ENCODE results near the gene SFXN3.
"Not testable (repeated sequence)": the region's sequence is repeated elsewhere in the genome, so short reads cannot be mapped to it uniquely, and the experiment has no call there.

The SFXN3 gene

DNA sequence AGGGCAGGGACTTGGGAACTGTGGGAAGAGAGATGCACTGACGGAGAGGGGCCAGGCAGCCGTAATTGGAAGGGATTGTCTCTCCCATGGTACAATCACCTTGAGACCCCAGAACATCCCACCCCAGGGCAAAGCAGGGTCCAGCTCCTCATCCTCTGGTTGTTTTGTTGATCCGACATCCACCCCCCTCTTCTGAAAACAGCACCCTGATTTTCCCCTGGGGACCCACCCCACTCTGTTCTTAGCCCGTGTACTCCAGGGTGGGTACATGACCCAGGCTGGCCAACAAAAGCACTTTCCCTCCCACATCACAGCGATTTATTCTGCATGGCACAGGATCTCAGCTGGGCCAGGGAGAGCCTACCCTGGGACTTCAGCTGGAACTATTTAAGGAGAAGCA lies 14.2 kb upstream of the SFXN3 start:
- DNase-seq = no peak

DNA sequence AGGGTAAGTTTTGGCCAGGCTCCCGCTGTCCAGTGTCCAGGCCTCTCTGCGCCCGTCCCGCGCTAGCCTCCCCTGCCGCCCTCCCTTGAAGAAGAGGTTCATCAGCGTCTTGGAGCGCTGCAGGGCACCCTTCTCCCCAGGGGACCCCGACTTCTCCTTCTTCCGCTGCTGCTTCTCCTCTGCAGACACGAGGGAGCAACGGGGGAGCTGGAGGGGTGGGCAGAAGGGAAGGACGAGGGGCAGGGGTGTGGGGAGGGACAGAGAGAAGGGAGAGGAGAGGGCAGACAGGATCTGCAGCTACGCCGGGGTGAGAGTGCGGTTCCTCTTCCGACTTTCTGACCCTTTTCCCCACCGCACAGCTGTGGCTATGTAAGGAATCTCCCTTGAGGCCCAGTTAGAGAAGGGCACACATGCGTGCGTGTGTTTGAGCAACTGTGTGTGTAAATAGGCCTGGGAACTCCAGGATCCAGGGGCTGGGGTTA lies 12.9 kb upstream of the SFXN3 start:
- no peak for DNase-seq

DNA sequence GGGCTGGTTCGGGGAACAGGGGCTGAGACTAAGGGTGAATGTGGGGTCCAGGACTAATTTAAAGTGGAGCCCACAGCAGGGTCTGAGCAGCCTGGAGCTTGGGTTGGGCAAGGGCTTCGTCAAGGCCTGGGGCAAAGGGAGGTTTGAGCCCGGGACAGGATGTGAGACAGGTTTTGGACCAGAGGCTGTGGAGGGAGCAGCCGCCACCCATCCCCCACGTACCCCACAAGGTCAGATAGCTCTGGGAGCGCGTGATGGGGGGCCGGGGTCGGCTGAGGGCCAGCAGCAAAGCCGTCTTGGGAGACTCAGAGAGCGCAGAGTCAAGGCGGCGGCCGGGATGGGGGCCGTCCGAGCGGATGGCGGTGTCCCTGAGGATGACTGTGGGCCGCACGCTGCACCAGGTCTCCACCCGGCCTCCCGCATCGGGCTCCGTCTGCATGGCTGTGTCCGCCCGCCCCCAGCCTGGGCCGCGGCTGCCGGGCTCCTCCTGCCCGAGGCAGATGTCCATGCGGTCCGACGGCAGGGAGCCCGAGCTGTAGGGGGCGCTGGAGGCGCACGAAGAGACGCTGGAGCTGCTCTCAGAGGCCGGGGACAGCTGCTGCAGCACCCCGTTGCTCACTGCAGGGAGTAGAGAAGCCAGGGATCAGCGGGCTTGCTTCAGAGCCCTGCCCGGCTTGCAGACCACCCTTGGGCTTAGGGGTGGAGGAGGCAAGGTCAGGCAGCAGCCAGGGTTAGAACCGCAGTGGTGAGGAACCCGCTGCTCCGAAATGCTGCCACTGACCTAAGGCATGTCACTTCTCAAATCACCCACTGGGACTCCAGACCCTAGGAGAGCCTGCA lies 12.2 kb upstream of the SFXN3 start:
- DNase-seq = peak; percentile 46

DNA sequence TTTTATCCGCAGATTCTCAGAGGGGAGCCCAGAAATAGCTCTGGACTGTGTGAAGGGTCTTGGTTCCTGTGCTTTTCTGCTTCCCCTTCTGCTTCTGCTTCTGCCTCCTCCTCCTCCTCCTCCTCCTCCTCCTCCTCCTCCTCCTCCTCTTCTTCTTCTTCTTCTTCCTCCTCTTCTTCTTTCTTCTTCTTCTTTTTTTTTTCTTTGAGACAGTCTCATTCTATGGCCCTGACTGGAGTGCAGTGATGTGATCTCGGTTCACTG lies 11.7 kb upstream of the SFXN3 start:
- DNase-seq = no peak

DNA sequence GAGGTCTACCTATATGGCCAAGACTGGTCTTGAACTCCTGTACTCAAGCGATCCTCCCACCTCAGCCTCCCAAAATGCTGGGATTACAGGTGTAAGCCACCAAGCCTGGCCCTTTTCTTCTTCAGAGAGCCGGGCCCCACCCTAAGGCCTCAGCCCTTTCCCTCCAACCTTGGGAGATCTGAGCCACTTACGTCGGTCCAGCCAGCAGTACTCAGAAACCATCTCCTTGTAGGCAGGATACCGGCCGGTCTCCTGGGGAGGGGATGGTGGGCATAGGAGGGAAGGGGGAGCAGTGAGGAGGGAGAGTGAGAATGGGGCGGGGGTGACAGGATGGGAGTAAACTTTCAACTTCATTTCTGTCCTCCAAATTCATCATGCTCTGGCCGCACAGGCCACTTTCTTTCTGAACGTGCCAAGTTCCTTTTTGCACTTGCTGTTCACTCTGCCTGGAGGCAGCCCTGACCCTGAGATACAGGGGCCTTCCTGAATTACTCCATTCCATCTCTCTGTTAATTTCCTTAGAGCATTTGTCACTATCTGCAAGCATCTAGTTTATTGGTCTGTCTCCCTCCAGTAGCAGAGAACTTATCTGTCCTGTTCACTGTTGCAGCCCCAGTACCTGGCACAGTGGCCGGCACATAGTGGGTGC lies 10.5 kb upstream of the SFXN3 start:
- DNase-seq = no peak

DNA sequence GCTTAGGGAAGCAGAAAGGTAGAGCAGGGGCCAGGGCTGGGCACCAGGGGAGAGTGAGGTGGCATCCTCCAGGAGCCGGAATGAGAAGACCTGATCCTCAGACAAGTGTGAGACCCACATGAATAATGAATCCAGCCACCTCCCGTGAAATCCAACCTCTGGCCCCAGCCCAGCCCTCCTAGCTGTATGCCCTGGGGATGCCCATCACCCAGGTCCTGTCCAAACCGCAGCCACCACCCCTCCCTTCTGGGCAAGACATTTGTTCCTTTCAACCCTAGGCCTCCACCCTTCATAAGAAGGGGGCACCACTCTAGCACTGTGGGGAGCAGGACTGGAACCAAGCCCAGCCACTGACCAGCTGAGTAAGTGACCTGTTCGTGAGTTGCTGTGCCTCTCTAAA lies 9.8 kb upstream of the SFXN3 start:
- no peak for DNase-seq

DNA sequence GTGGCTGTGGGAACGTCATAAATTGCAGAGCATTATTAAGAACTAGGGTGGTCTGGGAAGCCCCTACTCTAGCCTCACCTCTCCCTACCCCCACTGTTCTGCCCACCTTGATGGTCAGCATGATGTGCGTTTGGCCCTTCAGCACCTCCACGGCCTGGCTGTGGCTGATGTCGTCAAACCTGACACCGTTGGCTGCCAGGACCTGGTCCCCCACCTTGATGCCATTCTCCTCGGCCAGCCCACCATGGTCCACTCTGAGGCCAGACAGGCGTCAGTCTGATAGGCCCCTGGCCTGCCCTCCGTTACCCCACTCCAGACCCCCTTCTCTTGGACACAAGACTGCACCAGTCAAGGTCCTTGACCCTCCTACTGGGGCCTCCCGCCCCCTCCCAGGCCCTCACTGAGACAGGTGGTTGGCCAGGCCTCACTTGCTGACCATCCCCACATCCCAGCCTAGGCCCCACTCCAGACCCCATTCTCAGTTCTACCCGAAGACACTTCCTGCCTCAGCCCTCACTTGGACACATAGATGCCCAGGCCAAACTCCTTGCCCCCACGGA lies 9.3 kb upstream of the SFXN3 start:
- no peak for DNase-seq

DNA sequence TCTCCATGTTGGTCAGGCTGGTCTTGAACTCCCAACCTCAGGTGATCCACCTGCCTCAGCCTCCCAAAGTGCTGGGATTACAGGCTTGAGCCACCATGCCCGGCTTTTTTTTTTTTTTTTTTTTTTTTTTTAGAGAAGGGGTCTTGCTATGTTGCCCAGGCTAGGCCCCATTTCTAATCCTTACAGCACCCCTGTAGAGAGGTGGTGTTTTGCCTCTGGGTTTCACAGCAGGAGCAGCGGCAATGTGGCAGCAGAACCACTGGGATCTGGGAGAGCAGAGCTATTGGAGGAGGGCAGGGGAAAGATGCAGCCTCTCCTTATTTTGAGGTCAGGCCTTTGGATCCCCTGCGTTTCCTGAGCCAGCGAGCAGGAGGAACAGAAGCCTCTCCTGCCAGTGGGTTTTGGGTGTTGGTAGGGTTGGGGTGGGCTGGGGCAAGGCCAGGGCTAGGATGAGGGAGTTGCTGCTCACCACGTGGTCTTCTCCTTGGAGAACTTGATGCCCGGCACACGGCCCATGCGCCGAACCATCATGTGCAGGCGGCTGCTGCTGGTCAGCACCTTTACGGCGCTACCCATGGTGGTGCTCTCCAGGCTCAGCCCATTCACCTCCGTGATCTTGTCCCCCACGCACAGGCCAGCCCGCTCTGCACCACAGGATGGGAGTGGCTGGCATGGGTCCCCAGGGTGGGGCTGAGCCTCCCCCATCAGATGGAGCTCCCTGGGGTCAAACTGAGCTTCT lies 7.9 kb upstream of the SFXN3 start:
- DNase-seq = no peak

DNA sequence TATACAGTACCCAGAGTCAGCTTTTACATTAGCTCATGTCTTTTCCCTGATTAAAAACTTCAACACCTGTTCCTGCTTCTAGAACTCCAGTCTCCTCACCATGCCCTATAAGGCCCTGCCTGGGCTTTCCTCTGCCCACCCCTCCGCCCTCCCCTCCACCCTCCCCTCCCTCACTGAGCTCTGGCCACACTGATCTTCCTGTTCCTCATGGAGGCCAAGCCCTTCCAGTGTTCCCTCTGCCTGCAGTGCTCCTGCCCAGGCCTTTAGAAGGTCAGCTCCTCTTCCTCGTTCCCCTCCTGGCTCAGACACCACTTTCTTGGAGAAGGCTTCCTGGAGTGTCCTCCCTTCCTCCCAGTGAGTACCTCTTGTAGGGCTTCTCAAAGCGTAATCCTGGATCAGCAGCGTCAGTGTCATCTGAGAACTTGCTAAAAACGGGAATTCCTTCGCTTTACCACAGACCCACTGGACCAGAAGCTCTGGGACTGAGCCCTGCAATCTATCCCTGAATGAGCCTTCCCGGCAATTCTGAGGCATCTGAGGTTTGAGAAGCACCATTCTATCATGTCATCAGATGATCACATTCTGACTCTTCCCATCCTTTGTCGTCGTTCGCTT lies 3.8 kb upstream of the SFXN3 start:
- DNase-seq = no peak

DNA sequence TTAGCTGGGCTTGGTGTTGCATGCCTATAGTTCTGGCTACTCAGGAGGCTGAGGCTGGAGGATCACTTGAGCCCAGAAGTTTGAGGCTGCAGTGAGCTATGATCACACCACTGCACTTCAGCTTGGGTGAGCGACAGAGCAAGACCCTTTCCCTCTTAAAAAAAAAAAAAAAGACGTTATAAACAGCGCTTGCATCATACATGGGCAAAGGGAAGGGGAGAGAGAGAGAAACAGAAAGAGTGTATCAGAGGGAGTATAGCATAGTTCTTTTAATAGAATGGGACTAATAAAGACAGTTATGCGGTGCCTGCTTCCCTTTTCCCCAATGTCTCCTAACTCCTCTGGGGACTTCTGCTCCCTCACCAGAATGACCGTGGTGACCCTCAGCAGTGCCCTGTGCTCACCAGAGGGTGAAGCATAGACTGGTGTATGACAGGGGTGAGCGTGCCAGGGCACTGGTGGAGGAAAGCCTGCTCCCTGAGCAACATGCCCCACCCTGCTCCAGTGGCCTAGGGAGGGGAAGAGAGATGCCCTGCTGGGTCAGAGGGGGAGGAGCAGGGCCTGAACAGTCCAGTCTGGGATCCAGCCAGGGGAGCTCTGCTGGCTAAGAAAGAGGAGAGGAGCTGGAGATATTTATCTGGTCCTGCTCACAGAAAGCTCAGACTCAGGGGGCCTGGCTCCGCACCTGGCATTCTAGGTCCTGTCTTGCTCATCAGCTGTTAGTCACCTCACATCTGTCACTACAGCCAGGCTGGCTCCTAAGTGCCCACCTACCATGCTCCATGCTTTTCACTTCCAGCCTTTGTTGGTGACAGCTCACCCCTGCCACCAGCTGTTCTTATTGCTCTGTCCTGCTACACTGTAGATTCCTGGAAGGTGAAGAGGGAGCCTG lies 2.3 kb upstream of the SFXN3 start:
- no peak for DNase-seq

DNA sequence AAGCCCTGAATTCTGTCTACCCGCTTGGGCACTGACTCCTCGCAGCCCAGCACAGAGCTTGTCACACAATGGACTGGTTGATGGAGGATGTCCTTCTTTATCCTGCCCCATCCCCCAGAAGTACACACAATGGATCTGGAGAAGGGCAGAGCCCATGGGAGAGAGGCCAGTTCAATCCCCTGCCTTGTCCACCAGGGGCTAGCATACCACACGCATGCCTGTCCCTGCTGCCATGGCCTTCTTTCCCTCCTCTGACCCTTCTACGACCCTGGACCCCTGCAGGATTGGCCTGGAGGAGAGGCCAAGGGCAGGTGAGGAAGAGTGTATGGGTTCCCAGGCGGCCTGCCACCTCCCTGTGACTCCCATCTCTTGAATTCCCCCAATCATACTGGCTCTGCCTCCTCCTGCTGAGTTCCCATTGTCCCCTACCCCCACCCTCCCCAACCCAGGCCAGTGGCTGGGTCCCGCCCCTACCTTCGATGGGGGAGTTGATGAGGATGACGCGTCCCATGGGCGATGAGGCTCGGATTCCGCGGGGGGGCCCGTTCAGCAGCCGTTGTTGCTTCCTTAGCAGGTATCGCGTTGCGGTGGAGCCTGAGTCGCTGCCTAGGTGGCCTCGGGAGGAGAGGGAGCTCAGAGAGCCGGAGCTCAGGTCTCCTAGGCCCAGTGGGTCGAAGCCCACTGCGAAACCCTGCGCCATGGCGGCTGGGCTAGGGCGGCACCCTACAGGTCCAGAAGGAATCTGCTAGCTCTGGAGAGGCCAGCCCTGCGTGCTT lies 1.3 kb upstream of the SFXN3 start:
- DNase-seq = no peak

DNA sequence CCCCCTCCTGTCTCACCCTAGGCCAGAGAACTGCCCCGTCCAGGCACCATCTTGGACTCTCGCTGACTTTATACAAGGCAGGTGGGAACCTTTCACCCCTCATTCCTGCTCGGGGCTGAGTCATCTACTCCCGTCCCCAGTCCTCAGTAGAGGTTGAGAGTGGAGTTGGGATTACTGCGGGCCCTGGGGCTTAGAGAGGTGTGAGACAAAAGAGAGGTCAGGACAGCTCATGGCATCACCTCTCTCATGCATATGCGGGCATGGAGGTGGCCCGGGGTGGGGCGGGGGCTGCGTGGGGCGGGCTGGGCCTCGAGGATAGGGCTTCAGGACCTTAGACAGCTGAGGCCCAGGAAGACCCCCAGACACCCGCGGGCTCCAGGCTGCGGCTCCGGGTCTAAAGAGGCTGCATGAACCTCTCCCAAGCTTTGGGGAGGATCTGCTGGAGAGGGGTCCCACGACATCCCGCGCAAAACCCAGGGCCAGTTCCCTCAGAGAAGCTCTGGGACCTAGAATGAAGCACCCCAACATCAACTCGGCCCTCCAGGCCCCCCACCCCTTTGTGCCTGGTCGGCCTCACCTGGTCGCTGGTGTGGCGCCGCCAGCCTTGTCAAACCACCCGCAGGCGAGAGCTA lies 422 bp upstream of the SFXN3 start:
- DNase-seq = no peak

DNA sequence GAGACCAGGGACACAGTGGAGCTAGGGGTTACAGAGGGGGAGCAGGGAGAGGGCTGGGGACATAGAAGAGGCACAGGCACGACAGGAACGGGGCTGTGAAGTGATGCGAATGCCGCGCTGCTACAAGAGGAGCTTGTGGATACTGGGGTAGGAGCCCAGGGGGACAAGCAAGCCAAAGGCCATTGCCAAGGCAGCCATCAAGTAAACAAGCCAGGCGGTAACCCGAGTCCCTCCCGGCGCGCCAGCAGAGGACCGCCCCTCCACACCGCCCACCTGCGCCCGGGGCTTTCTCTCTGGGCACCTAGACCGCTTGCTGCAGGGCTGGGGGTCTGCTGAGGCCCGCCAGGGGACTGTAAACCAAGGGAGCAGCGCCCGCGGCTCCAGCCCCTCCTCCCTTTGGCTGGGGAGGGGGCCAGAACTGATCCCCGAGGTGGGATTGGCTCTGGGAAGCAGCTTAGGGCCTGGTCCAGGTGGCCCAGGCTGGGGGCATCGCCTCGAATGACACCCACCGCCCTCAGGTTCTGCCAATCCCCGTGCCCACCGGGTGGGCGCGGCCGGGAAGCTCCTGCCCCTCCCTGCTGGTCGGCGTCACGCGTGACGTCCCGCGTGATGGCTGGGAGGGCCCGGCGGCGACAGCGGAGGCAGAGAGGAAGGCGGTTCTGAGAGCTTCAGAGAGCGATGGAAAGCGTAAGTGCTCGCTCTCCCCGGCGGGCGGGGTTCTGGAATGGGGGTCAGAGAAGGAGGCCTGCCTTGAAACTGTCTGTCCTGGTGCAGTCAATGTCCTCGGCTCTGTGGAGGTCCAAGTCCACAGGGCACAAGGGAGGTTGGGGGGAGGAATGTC lies 982 bp downstream of the SFXN3 start:
- DNase-seq = no peak

DNA sequence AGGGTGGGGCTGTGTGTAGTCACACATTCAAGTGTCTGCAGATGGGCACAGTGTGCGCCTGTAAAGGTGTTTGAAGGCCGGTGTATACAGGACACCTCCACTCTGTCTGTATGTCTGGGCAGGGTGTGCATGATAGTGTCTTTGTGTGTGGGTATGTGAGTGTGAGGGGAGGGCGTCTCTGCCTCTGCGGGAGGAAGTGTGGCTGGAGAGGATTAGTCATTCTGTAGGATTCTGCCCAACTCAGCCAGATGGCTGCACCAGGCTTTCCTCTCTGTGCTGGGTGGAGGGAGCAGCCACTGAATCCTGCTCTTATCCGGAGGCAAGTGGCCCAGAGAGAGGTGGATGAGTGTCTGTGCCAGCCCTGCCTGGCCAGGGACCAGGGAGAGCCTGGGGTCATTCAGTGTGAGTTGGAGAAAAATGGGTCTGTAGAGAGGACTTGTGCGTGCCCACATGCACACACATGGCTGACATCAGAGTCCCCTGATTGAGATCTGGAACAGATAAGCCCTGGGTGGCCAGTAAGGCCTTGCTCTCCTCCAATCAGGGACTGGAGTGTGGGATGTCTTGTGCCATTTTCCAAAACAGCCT lies 1.7 kb downstream of the SFXN3 start:
- no peak for DNase-seq

DNA sequence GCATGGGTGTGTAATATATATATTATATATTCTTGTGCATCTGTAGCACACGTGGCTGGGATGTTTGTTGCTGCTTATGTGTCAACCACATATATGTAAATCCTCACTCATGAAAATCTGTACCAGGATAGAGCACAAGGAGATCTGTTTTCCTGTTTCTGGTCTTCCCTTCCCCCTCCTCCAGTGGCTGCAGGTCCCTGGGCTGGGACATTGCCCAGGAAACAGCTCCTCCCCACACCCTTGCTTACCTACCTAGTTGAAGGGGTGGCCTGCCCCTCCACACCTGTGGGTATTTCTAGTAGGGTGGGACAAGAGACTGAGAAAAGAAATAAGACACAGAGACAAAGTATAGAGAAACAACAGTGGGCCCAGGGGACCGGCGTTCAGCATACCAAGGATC lies 2.2 kb downstream of the SFXN3 start:
- no peak for DNase-seq

DNA sequence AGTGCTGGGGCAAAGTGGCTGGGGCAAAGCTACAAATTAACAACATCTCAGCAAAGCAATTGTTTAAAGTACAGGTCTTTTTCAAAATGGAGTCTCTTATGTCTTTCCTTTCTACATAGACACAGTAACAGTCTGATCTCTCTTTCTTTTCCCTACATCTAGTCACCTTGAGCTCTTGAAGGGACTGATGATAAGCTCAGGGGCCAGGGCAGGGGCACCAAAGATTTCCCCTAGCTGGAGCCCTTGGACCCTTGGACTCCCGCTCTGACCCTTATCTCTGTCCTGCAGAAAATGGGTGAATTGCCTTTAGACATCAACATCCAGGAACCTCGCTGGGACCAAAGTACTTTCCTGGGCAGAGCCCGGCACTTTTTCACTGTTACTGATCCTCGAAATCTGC lies 3.4 kb downstream of the SFXN3 start:
- not testable (repeated sequence) for DNase-seq

DNA sequence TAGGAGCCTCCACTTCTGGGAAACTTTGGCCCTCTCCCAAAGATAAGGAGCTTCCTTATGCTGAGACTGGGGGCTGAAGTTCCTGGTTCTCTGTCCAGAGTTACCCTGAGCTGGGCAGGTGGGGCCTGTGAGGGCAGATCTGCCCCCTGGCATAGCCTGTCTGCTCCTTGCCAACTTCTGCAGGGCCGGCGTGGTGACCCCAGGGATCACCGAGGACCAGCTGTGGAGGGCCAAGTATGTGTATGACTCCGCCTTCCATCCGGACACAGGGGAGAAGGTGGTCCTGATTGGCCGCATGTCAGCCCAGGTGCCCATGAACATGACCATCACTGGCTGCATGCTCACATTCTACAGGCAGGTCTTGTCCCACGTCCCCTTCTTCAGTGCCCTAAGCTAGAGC lies 4.3 kb downstream of the SFXN3 start:
- no peak for DNase-seq

DNA sequence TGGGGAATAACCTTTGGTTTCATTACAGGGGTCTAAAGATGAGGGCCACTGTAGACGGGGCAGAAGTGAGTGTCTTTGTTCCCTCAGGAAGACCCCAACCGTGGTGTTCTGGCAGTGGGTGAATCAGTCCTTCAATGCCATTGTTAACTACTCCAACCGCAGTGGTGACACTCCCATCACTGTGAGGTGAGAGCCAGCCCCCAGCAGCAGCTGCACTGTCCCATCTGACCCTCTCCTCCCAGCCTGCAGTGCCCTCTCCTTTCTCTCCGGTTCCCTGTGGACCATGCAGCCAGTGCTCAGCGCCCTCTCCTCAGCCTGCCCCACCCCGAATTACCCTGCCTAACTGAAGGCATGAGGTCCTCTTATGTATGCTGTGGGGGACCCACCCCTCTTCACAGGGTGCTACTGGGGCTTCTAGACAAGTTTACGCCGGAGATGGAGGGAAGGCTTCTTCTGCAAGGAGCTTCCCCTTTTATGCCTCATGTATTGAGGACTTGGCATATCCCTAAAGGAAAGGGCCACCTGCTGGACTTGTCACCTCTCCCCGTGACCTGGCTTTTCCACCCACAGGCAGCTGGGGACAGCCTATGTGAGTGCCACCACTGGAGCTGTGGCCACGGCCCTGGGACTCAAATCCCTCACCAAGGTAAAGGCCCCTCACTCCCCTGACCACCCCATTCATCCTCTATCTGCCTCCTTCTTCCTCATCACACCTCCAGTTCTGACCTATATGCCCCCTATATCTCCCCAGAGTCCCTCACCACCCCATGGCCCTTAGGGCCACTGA lies 5.1 kb downstream of the SFXN3 start:
- DNase-seq = no peak

DNA sequence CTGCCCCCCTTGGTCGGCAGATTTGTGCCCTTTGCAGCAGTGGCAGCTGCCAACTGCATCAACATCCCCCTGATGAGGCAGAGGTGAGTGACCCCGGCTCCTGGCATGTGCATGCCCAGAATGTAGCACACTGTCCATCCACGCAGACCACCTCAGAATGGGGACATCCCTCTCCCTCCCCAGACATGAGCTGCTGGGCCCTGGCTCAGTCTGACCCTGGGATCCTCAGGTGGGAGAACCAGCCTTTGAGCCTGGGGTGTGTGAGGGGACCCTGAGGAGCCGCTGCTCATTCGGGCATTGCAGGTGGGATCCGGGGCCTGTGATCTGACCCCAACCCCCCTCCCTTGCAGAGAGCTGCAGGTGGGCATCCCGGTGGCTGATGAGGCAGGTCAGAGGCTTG lies 5.7 kb downstream of the SFXN3 start:
- DNase-seq = no peak
